ENCODE measurements around the gene GPRC6A. TPM values are rescaled to one million over a fixed set of nuclear protein-coding genes. Genes with fewer than 3 reads are reported as not detected.

Gene GPRC6A
- total RNA-seq, 2 experiments from 2014 or later = not detected

DNA sequence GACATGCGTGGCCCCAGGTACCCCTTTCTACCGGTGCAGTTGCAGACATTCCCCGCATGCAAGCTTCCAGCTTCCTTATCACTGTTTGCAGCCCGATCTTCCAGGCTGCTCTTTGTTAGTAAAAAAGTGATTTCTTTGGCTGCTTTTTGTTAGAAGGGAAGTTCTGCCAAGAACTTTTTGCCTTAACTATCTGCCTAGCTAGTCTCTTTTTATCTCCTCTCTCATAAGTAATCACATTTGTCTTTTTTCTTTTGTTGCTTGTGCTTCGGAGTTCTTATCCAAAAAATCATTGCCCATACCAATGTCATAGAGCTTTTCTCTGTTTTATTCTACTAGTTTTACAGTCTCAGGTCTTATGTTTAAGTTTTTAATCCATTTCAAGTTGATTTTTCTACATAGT lies 83.7 kb downstream of the GPRC6A start:
- H3K36me3 Mint-ChIP-seq (ENCODE audit: low read depth) = no peaks in the 10 kb centered on the region
- H3K4me1 ChIP-seq (ENCODE audit: insufficient read depth, low read length) = no peaks in the 10 kb centered on the region
- H3K27me3 Mint-ChIP-seq = no peaks in the 10 kb centered on the region
- no peak overlapping the region for H3K4me3 Mint-ChIP-seq
- H3K9me3 ChIP-seq (ENCODE audit: control insufficient read depth in 1 of 2, insufficient read depth in 1 of 2, low read length in 2 of 2) = peaks cover 5 to 10% of the 10 kb centered on the region in 2 experiments
- intact Hi-C loops (cut with DNase I, micrococcal nuclease) = no loop called here
- no peaks in the 10 kb centered on the region for H3K4me1 Mint-ChIP-seq (ENCODE audit: low read depth)
- H3K4me3 ChIP-seq (ENCODE audit: low read length) = no peak overlapping the region
- DNase-seq = no peak
- no peak overlapping the region for H3K27ac ChIP-seq (ENCODE audit: low read depth in 1 of 2, low read length in 2 of 2)
- TF ChIP-seq, protein P1, sequence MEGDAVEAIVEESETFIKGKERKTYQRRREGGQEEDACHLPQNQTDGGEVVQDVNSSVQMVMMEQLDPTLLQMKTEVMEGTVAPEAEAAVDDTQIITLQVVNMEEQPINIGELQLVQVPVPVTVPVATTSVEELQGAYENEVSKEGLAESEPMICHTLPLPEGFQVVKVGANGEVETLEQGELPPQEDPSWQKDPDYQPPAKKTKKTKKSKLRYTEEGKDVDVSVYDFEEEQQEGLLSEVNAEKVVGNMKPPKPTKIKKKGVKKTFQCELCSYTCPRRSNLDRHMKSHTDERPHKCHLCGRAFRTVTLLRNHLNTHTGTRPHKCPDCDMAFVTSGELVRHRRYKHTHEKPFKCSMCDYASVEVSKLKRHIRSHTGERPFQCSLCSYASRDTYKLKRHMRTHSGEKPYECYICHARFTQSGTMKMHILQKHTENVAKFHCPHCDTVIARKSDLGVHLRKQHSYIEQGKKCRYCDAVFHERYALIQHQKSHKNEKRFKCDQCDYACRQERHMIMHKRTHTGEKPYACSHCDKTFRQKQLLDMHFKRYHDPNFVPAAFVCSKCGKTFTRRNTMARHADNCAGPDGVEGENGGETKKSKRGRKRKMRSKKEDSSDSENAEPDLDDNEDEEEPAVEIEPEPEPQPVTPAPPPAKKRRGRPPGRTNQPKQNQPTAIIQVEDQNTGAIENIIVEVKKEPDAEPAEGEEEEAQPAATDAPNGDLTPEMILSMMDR (IDR thresholded peaks at IDR 0.05) = no peak
- no peak overlapping the region for H3K27ac Mint-ChIP-seq
- no peaks in the 10 kb centered on the region for H3K36me3 ChIP-seq (ENCODE audit: insufficient read depth, low read length)
- no peak for ATAC-seq (ENCODE audit: poor library complexity)
- H3K9me3 Mint-ChIP-seq = peaks cover 12% of the 10 kb centered on the region
- ChIA-PET CTCF (no interaction called here), POLR2A (no interaction called here)
- H3K27me3 ChIP-seq (ENCODE audit: control insufficient read depth in 1 of 2, insufficient read depth in 2 of 2, low read length in 2 of 2) = no peaks in the 10 kb centered on the region

Other genes starting within 250 kb of the GPRC6A start
- gene RSPH4A, start 212.6 kb downstream of the GPRC6A start, total RNA-seq = under 1 TPM; 0.56 to 0.88 TPM
- gene ZUP1, start 160.3 kb downstream of the GPRC6A start, total RNA-seq = 10 to 100 TPM; 14.2 to 14.9 TPM
- gene KPNA5, start 147.9 kb downstream of the GPRC6A start, total RNA-seq = 10 to 100 TPM; 60.0 to 66.0 TPM
- gene FAM162B, start 63.4 kb downstream of the GPRC6A start, total RNA-seq = not detected
- gene RFX6, start 48.2 kb upstream of the GPRC6A start, total RNA-seq = not detected